Measurements from ENCODE around the gene NME7. TPM values are rescaled to one million over a fixed set of nuclear protein-coding genes. Genes with fewer than 3 reads are reported as not detected.

NME7 gene
- polyA plus RNA-seq, 1 experiment = 7.5 TPM

DNA sequence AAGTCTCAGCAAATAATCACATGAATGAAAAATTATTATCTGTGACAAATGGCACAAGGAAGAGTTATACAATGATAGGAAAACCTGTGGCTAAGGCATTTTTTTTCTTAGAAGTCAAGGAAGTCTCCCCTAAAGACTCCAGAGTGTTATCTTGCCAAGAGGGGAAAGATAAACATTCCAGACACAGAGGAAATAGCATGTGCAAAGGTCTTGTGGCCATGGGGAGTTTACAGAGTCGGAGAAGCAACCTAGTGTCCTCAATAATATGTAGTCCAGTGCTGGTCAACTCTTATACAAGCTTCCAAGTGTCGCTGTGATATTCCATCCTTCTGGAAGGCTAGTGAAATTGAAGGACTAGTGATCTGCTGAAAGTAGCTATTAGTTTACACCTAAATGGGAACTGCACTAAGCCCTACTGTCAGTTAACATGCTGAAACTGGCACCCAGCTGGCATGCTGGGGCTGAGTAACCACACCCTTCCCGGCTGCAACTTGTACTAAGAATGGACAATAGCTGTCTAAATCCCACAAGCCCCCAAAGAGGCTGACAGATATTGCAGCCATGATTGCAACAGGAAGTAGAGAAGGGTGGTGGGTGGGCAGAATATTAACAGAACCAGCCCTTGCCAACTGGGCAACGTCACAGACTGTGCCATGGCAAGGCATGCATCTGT is 272.6 kb downstream of the NME7 start:
- ChIA-PET POLR2A (no interaction called here), CTCF (interaction anchor here (0.7 to 1.6 kb wide), 2 partner anchors 9 to 11 kb away, joined by 3 read pairs; partner anchors contain the start of gene ATP1B1)
- TF ChIP-seq, protein P1, sequence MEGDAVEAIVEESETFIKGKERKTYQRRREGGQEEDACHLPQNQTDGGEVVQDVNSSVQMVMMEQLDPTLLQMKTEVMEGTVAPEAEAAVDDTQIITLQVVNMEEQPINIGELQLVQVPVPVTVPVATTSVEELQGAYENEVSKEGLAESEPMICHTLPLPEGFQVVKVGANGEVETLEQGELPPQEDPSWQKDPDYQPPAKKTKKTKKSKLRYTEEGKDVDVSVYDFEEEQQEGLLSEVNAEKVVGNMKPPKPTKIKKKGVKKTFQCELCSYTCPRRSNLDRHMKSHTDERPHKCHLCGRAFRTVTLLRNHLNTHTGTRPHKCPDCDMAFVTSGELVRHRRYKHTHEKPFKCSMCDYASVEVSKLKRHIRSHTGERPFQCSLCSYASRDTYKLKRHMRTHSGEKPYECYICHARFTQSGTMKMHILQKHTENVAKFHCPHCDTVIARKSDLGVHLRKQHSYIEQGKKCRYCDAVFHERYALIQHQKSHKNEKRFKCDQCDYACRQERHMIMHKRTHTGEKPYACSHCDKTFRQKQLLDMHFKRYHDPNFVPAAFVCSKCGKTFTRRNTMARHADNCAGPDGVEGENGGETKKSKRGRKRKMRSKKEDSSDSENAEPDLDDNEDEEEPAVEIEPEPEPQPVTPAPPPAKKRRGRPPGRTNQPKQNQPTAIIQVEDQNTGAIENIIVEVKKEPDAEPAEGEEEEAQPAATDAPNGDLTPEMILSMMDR (IDR thresholded peaks at IDR 0.05; ENCODE audit: insufficient read depth, low read depth, low read length) = no peak
- DNase-seq (ENCODE audit: low read depth) = no peak
- H3K27me3 ChIP-seq (ENCODE audit: control insufficient read depth, insufficient read depth, low read length) = peaks cover 3% of the 10 kb centered on the region
- no peaks in the 10 kb centered on the region for H3K36me3 ChIP-seq (ENCODE audit: control insufficient read depth, insufficient read depth, low read length)
- H3K4me3 ChIP-seq (ENCODE audit: low read depth, low read length) = no peak overlapping the region

DNA sequence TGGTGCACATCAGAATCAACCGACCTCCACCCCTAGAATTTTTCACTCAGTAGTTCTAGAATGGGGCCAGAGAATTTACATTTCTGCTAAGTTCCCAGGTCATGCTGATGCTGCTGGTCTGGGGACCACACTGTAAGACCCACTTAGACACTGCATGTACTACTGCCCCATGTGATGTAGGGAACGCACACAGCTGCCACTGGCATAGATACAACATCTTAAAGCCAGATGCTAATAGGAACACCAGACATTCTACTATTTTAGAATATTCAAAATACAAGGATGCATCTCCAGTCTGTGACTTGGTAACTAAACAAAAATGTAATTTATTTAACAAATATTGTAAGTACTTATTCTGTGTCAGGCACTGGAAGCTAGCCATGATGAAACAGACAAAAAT is 275.2 kb downstream of the NME7 start:
- CTCF ChIA-PET = interaction anchor here (0.8 kb wide), 1 partner anchor 143 kb away, joined by 3 read pairs; no protein-coding TSS in a partner anchor
- TF ChIP-seq, protein P1 (IDR thresholded peaks at IDR 0.05; ENCODE audit: insufficient read depth, low read depth, low read length) = no peak
- Histone ChIP-seq H3K27me3 (ENCODE audit: control insufficient read depth, insufficient read depth, low read length) (peaks cover 3% of the 10 kb centered on the region), H3K36me3 (ENCODE audit: control insufficient read depth, insufficient read depth, low read length) (no peaks in the 10 kb centered on the region), H3K4me3 (ENCODE audit: low read depth, low read length) (no peak overlapping the region)
- DNase-seq (ENCODE audit: low read depth) = no peak
- POLR2A ChIA-PET = no interaction called here

DNA sequence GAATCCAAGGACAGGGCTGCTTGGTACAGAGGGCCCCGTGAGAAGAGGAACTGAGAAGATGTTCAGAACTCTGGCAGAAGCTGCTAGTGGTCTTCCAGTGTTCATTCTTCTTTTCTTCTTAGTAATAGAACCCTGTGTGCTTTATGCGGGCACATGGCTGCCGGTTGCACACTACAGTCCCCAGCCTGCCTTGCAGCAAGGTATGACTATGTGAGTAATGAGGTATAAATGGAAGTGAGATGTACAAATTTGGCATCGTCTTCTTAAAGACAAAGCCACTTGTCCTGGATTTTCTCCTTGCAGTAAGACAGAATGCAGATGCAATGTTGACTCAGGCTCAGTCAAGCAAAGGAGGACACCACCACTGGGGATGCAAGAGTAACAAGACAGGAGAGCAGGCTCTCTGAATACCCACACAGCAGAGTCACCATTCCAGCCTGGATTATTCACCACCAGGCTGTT is 276.1 kb downstream of the NME7 start:
- TF ChIP-seq, protein P1 (IDR thresholded peaks at IDR 0.05; ENCODE audit: insufficient read depth, low read depth, low read length) = no peak
- DNase-seq (ENCODE audit: low read depth) = no peak
- no peak overlapping the region for H3K4me3 ChIP-seq (ENCODE audit: low read depth, low read length)
- POLR2A ChIA-PET = no interaction called here
- no peaks in the 10 kb centered on the region for H3K36me3 ChIP-seq (ENCODE audit: control insufficient read depth, insufficient read depth, low read length)
- peaks cover 3% of the 10 kb centered on the region for H3K27me3 ChIP-seq (ENCODE audit: control insufficient read depth, insufficient read depth, low read length)
- CTCF ChIA-PET = interaction anchor here (0.6 kb wide), 1 partner anchor 659 kb away, joined by 3 read pairs; no protein-coding TSS in a partner anchor

DNA sequence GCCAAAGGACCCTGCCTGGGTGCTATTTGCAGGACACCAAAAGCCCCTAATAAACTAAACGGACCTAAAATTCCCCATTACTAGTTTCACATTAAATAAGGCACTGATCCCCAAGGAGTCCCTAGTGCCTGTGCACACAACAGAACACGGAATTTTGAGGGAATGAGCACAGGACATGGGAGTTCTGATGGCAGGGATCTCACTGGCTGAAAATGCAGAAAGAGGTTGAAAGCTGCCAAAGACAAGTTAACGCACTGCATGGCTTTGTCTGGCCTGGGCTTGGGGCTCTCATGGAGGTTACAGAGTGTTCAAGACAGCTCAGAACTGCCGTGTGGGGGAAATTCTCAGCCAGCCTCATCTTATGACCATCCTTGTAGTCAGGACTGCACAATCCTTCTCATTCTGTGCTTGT is 276.7 kb downstream of the NME7 start:
- no peaks in the 10 kb centered on the region for H3K36me3 ChIP-seq (ENCODE audit: control insufficient read depth, insufficient read depth, low read length)
- H3K4me3 ChIP-seq (ENCODE audit: low read depth, low read length) = no peak overlapping the region
- POLR2A ChIA-PET = no interaction called here
- CTCF ChIA-PET = no interaction called here
- DNase-seq (ENCODE audit: low read depth) = no peak
- TF ChIP-seq, protein P1 (IDR thresholded peaks at IDR 0.05; ENCODE audit: insufficient read depth, low read depth, low read length) = no peak
- peaks cover 3% of the 10 kb centered on the region for H3K27me3 ChIP-seq (ENCODE audit: control insufficient read depth, insufficient read depth, low read length)

DNA sequence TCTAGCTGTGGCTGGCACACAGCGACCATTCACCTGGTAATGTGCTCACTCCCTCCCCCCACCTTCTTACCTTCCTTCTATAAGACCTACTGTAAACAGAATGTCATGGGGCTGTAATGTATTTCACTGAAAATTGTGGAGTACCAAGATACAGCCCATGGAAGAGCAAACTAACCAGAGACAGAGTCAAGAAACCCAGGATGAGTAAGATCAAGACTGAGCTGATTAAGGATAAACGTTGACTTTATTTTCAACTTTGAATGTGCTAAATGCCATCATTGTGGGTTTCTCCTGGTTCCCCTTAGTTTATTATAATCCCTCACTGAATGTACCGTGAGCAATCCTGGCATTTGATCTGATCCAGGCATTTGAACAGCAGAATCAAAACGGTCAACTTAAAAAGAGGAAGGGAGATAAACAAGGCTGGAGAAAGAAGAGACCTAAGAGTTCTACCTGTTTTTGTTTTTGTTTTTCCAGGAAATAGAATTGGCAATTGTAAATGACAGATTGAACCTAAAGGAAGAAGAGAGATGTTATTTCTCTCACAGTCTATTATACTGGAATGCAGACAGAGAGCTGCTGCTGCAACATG is 277.2 kb downstream of the NME7 start:
- ChIA-PET POLR2A (no interaction called here), CTCF (no interaction called here)
- TF ChIP-seq, protein P1 (IDR thresholded peaks at IDR 0.05; ENCODE audit: insufficient read depth, low read depth, low read length) = no peak
- Histone ChIP-seq H3K27me3 (ENCODE audit: control insufficient read depth, insufficient read depth, low read length) (peaks cover 3% of the 10 kb centered on the region), H3K4me3 (ENCODE audit: low read depth, low read length) (no peak overlapping the region), H3K36me3 (ENCODE audit: control insufficient read depth, insufficient read depth, low read length) (no peaks in the 10 kb centered on the region)
- DNase-seq (ENCODE audit: low read depth) = no peak
